ENCODE measurements around the gene SAMD4B.

The SAMD4B gene

DNA sequence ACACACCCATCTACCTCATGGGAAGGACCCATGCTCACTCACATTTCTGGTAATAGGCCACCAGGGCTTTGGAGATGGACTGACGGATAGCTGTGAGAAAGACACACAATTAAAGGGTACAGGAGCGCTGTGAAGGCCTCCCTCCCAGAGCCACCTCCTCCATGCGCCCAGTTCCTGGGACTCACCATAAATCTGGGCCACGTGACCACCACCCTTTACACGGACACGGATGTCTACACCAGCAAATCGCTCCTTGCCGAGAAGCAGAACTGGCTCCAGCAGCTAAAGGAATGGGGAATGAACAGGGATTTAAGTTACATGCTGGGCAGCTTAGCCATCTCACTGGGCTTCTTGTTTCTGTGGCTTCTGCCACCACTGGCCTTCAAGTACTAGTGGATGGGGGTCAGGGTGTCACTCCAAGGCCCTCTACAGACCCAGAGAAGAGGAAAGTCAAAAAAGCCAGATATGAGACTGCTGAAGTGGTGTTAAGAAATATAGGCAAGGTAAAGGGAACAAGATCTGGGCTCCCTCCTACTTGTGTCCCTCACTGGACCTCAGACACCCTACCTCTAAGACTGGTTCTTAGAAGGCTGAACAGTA is 91.4 kb downstream of the SAMD4B start:
- no peak for DNase-seq

DNA sequence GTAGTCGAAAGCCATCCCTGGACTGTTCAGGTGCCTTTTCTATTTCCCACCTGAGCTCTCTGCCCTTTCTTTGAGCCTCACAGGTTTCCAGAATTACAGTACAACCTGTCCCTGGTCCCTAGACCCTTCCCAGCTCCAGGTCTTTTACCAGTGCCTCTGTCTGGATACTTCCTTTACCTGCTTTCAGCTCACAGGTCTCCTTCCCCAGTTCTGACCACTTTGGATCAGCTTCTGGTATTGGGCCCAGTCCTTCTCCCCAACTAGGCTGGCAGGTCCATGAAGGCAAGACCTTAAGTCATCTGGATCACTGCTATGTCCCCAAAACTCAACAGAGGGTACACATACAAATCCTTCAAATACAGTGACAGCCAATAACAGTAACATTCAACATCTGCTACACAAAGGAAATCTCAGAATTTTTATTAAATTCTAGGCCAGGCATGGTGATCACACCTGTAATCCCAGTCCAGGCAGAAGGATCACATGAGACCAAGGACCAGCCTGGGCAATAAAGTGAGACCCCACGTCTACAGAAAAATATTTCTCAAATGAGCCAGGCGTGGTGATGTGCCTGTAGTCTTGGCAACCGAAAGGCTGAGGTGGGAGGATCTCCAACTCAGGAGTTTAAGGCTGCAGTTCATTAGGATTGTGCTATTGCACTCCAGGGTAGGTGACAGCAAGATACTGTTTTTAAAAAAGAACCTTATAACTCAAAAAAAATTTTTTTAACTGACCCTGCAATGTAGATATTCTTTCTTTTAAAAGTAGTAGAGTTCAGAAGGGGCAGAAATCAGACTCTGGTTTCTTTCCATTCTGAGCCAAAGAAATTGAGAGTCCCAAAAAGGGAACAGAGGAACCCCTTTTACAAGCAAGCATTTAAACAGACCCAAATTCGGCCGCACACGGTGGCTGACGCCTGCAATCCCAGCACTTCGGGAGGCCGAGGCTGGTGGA is 92.2 kb downstream of the SAMD4B start:
- no peak for DNase-seq
